Measurements from ENCODE around the gene USP35.

DNA sequence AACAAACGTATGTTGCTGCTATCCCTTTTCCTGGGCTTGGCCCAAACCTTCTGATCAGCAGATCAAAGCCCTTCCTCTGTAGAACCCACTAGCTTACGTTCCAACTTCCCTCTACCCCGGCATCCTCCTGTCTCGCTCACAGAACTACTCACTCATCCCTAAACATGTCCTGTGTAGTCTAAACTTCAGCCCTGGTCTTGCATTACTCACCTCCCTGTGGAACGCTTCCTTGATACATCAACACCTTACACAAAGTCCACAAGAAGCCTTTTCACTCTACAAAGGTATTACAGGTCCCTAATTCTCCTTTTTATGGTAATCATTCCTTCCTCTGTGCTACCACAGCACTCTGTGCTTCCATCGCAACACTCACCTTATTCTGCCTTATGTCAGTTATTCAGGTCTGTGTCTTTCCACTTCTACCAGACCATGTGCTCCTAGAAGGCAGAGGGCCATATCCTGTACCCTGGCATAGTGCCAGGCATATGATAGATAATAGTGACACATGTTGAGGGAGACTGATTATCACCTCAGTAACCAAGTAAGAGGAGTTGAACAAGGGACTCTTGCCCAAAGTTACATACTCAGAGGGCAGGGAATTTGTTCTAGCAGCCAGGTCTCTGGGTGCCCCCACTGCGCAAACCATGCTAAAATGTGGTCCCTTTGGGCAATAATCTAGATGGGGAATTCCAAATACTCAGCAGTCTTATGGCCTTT lies 41.6 kb downstream of the USP35 start:
- no peak for TF ChIP-seq CTCF (IDR thresholded peaks at IDR 0.05)
- TF ChIP-seq POLR2AphosphoS5 (IDR thresholded peaks at IDR 0.05), result no peak
- no peak for TF ChIP-seq POLR2A (IDR thresholded peaks at IDR 0.05)
